ENCODE data around the gene IL6R.

IL6R gene

DNA sequence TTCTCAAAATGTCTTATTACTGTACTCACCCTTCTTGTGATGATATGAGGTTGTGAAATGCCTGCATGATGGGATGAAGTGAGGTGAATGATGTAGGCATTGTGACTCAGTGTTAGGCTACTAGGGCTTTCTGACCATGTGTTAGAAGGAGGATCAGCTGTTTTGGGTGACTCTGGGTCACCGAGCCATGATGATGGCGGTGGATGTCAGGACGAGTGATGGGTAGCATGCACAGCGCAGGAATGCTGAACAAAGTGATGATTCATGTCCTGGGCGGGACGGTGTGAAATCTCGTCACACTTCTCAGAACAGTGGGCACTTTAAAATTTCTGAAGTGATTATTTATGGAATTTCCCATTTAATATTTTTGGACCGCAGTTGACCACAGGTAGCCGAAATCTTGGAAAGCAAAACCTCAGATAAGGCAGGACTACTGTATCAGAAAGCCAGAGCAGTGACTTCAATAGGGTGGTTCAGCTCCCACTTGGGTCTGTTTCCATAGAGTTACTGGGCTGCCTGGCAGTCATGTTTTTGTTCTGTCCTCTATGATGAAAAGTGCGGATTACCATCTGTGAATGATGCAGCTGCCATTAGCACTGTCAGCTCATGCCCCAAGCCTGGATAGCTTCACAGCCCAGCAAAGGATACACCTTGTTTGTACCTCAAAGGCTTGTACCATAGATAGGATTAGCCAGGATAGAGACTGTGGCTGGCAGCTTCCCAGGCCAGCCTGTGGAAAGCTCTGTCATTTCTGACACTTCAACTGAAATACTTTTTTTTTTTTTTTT lies 26.6 kb downstream of the IL6R start:
- H3K36me3 ChIP-seq (ENCODE audit: insufficient read depth, low read depth, low read length) = no peaks in the 10 kb centered on the region
- H3K9me3 ChIP-seq (ENCODE audit: insufficient read depth, low read depth, low read length) = no peaks in the 10 kb centered on the region
- H3K4me1 ChIP-seq (ENCODE audit: insufficient read depth, low read length) = peaks cover 10% of the 10 kb centered on the region; the same call in 1 of the 2 replicates
- H3K27ac ChIP-seq (ENCODE audit: low read length) = no peak overlapping the region
- no peak overlapping the region for H3K9ac ChIP-seq (ENCODE audit: low read depth, low read length)
- H3K4me3 ChIP-seq (ENCODE audit: low read length) = no peak overlapping the region
- 0 out of 2 replicates have a peak, but pooled peaks cover 6% of the 10 kb centered on the region for H3K27me3 ChIP-seq (ENCODE audit: insufficient read depth, low read length)

- H3K27ac ChIP-seq (ENCODE audit: low read length) = no peak overlapping the region
- H3K36me3 ChIP-seq (ENCODE audit: insufficient read depth, low read depth, low read length) = no peaks in the 10 kb centered on the region
- no peak overlapping the region for H3K4me3 ChIP-seq (ENCODE audit: low read length)
- H3K9ac ChIP-seq (ENCODE audit: low read depth, low read length) = peak overlapping the region; percentile 21
- H3K9me3 ChIP-seq (ENCODE audit: insufficient read depth, low read depth, low read length) = no peaks in the 10 kb centered on the region
- H3K27me3 ChIP-seq (ENCODE audit: insufficient read depth, low read length) = 0 out of 2 replicates have a peak, but pooled peaks cover 6% of the 10 kb centered on the region
- peaks cover 10% of the 10 kb centered on the region; the same call in 1 of the 2 replicates for H3K4me1 ChIP-seq (ENCODE audit: insufficient read depth, low read length)
Measured at GRCh38 chr1:154433161-154433764, 28.1 kb downstream of the IL6R start.

DNA sequence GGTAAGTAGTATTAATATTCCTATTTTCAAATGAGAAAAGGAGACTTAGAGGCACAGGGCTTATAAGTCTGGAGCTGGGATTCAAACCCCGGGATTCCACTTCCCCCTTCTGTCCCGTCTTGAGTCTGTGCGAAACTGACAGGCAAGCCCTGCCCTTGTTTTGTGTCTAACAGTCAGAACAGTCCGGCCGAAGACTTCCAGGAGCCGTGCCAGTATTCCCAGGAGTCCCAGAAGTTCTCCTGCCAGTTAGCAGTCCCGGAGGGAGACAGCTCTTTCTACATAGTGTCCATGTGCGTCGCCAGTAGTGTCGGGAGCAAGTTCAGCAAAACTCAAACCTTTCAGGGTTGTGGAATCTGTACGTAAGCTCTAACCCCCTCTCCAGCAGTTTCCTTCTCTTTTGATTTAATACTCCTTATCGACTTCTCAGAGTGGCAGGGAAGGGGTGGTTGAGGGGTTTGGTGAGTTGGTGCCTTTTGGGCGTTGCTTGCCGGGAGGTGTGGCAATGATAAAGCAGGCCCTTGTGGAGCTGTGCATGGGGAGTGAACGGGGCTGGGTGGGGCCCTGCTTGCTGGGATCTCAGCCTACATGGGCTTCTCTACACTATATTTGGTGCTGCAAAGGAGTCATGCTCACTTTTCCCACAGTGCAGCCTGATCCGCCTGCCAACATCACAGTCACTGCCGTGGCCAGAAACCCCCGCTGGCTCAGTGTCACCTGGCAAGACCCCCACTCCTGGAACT lies 29.4 kb downstream of the IL6R start:
- Histone ChIP-seq H3K9ac (ENCODE audit: low read depth, low read length) (no peak overlapping the region), H3K27me3 (ENCODE audit: insufficient read depth, low read length) (0 out of 2 replicates have a peak, but pooled peaks cover 6% of the 10 kb centered on the region), H3K27ac (ENCODE audit: low read length) (no peak overlapping the region), H3K36me3 (ENCODE audit: insufficient read depth, low read depth, low read length) (no peaks in the 10 kb centered on the region), H3K4me1 (ENCODE audit: insufficient read depth, low read length) (peaks cover 10% of the 10 kb centered on the region; the same call in 1 of the 2 replicates), H3K4me3 (ENCODE audit: low read length) (no peak overlapping the region), H3K9me3 (ENCODE audit: insufficient read depth, low read depth, low read length) (no peaks in the 10 kb centered on the region)

GRCh38 chr1:154435599-154436200 lies 30.6 kb downstream of the IL6R start:
- Histone ChIP-seq H3K4me1 (ENCODE audit: insufficient read depth, low read length) (peaks cover 5% of the 10 kb centered on the region; the same call in 1 of the 2 replicates), H3K9me3 (ENCODE audit: insufficient read depth, low read depth, low read length) (no peaks in the 10 kb centered on the region), H3K27me3 (ENCODE audit: insufficient read depth, low read length) (no peaks in the 10 kb centered on the region), H3K4me3 (ENCODE audit: low read length) (no peak overlapping the region), H3K9ac (ENCODE audit: low read depth, low read length) (no peak overlapping the region), H3K36me3 (ENCODE audit: insufficient read depth, low read depth, low read length) (no peaks in the 10 kb centered on the region), H3K27ac (ENCODE audit: low read length) (no peak overlapping the region)

DNA sequence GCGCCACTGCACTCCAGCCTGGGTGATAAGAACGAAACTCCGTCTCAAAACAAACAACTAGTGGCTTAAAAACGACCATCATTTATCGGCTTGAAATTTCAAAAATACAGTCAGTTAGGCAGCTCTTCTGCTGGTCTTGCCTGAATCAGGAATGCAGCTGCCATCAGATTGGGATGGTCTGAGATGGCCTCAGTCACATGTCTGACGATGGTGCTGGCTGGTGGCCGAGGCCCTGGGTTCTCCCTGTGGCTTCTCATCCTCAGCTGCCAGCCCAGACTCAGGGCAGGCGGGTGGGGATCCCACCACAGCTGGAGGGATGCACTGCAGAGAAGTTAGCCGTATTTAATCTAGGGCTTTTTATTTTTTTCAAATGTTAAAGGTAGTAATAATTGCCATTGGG lies 31.3 kb downstream of the IL6R start:
- Histone ChIP-seq H3K9ac (ENCODE audit: low read depth, low read length) (no peak overlapping the region), H3K9me3 (ENCODE audit: insufficient read depth, low read depth, low read length) (no peaks in the 10 kb centered on the region), H3K4me3 (ENCODE audit: low read length) (no peak overlapping the region), H3K27me3 (ENCODE audit: insufficient read depth, low read length) (no peaks in the 10 kb centered on the region), H3K36me3 (ENCODE audit: insufficient read depth, low read depth, low read length) (no peaks in the 10 kb centered on the region), H3K27ac (ENCODE audit: low read length) (no peak overlapping the region), H3K4me1 (ENCODE audit: insufficient read depth, low read length) (peaks cover 1% of the 10 kb centered on the region; the same call in 1 of the 2 replicates)

DNA sequence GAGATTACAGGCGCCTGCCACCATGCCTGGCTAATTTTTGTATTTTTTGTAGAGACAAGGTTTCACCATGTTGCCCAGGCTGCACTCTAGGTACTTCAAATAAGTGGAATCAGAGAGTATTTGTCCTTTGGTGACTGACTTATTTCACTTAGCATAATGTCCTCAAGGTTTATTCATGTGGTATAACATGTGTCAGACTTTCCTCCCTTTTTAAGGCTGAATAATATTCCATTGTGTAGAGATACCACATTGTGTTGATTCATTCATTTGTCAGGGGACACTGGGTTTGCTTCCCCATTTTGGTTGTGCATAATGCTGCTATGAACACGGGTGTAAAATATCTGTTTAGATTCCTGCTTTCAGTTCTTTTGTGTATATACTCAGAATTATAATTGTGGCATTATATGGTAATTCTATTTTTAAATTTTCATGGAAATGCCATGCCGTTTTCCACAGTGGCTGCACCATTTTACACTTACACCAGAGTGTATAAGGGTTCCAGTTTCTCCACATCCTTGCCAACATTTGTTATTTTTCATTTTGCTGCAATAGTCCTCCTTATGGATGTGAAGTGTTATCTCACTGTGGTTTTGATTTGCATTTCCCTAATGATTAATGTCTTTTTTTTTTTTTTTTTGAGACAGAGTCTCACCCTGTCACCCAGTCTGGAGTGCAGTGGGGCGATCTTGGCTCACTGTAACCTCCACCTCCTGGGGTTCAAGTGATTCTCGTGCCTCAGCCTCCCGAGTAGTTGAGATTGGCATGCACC lies 35.1 kb downstream of the IL6R start:
- no peak overlapping the region for H3K27ac ChIP-seq (ENCODE audit: low read length)

DNA sequence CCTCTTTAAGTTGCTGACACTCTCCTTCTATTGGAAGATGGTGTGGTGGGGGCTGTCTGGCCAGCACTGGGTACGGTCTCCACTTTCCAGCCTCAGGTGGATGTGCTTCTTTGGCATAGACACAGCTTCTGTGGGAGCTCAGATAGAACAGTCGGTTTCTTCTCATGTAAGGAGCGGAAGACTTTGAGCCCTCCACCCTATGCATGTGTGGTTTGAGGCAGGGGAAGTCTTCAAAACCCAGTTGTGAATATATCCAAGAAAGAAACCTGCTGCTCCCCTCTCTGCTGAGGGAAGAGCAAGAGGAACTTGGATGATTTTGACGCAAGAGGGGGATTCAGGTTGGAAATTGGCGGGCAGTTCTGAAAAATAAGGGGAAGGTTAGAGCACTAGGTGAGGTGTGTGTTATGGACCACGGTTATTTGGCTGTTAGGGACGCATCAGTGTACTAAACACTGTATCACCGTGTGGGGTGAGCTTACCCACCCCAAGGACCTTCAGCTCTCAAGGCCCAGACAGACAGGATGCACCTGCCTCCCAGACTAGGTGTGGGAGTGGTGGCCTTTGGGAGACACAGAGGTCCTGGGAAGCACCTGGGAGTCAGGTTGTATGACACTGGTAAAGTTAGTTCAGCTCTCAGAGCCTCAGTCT lies 36.2 kb downstream of the IL6R start:
- H3K36me3 ChIP-seq (ENCODE audit: insufficient read depth, low read depth, low read length) = no peaks in the 10 kb centered on the region
- no peaks in the 10 kb centered on the region for H3K27me3 ChIP-seq (ENCODE audit: insufficient read depth, low read length)
- H3K27ac ChIP-seq (ENCODE audit: low read length) = no peak overlapping the region
- H3K9me3 ChIP-seq (ENCODE audit: insufficient read depth, low read depth, low read length) = no peaks in the 10 kb centered on the region
- H3K4me1 ChIP-seq (ENCODE audit: insufficient read depth, low read length) = peaks cover 7% of the 10 kb centered on the region; the same call in 1 of the 2 replicates
- H3K4me3 ChIP-seq (ENCODE audit: low read length) = no peak overlapping the region
- no peak overlapping the region for H3K9ac ChIP-seq (ENCODE audit: low read depth, low read length)

More for the DNA sequence above, 35.1 kb downstream of the IL6R start:
- peaks cover 7% of the 10 kb centered on the region; the same call in 1 of the 2 replicates for H3K4me1 ChIP-seq (ENCODE audit: insufficient read depth, low read length)
- H3K36me3 ChIP-seq (ENCODE audit: insufficient read depth, low read depth, low read length) = no peaks in the 10 kb centered on the region
- H3K9me3 ChIP-seq (ENCODE audit: insufficient read depth, low read depth, low read length) = no peaks in the 10 kb centered on the region
- no peaks in the 10 kb centered on the region for H3K27me3 ChIP-seq (ENCODE audit: insufficient read depth, low read length)
- H3K9ac ChIP-seq (ENCODE audit: low read depth, low read length) = no peak overlapping the region
- no peak overlapping the region for H3K4me3 ChIP-seq (ENCODE audit: low read length)

DNA sequence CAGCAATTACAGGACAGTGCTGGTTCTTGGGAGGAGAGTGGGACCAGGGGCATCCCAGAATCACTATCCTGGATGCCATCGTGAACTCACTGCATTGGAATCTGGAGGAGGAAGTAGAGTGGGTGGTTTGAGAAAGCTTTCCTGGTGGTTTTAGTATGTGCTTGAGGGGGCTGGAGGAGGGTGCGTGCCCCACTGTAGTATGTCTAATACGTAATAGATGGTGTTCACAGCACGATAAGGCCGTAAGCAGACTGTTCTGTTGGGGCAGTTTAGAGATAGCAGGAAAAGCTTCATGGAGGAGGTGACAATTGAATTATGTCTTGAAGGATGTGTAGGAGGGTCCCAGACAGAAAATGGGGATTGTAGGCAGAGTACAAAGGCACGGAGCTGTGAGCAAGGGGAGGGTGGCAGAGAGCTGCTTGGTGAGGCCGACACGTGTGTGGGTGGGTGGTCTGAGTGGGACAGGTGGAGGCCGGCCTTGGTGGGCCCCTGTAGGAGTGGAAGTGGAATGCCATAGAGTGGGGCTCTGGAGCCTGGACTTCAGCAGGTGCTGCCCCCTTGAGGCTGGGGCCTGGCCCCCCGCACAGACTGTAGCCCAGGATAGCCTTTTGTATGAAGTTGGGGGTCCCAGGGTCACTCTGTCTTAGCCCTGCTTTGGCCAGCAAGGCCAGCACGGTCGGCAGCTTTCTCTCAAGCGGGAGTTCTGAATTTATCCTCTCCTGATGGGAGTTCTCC lies 37.0 kb downstream of the IL6R start:
- Histone ChIP-seq H3K9ac (ENCODE audit: low read depth, low read length) (no peak overlapping the region), H3K4me1 (ENCODE audit: insufficient read depth, low read length) (peaks cover 7% of the 10 kb centered on the region; the same call in 1 of the 2 replicates), H3K4me3 (ENCODE audit: low read length) (no peak overlapping the region), H3K36me3 (ENCODE audit: insufficient read depth, low read depth, low read length) (no peaks in the 10 kb centered on the region), H3K9me3 (ENCODE audit: insufficient read depth, low read depth, low read length) (no peaks in the 10 kb centered on the region), H3K27me3 (ENCODE audit: insufficient read depth, low read length) (no peaks in the 10 kb centered on the region), H3K27ac (ENCODE audit: low read length) (no peak overlapping the region)

- no peaks in the 10 kb centered on the region for H3K27me3 ChIP-seq (ENCODE audit: insufficient read depth, low read length)
- H3K9me3 ChIP-seq (ENCODE audit: insufficient read depth, low read depth, low read length) = no peaks in the 10 kb centered on the region
- no peak overlapping the region for H3K9ac ChIP-seq (ENCODE audit: low read depth, low read length)
- H3K4me1 ChIP-seq (ENCODE audit: insufficient read depth, low read length) = peaks cover 7% of the 10 kb centered on the region; the same call in 1 of the 2 replicates
- no peak overlapping the region for H3K4me3 ChIP-seq (ENCODE audit: low read length)
- H3K27ac ChIP-seq (ENCODE audit: low read length) = no peak overlapping the region
- no peaks in the 10 kb centered on the region for H3K36me3 ChIP-seq (ENCODE audit: insufficient read depth, low read depth, low read length)
Measured at GRCh38 chr1:154443274-154444013, 38.3 kb downstream of the IL6R start.
